Endometrium (tissue), 2 donors: ENCODE data around the gene RIPPLY2.
A peak's percentile ranks its signal among the peaks of the same experiment; 100 is the strongest.
"Not testable (repeated sequence)": the region's sequence is repeated elsewhere in the genome, so short reads cannot be mapped to it uniquely, and the experiment has no call there.

ENCODE experiments used
- FAIRE-seq: peaks from 2 replicates; lab custom pipeline; 2012; peaks lifted over from hg19 to GRCh38; lab: Jason Lieb, UNC
- donor health status: control.
- donor health status: control.

Gene RIPPLY2, protein sequence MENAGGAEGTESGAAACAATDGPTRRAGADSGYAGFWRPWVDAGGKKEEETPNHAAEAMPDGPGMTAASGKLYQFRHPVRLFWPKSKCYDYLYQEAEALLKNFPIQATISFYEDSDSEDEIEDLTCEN

DNA sequence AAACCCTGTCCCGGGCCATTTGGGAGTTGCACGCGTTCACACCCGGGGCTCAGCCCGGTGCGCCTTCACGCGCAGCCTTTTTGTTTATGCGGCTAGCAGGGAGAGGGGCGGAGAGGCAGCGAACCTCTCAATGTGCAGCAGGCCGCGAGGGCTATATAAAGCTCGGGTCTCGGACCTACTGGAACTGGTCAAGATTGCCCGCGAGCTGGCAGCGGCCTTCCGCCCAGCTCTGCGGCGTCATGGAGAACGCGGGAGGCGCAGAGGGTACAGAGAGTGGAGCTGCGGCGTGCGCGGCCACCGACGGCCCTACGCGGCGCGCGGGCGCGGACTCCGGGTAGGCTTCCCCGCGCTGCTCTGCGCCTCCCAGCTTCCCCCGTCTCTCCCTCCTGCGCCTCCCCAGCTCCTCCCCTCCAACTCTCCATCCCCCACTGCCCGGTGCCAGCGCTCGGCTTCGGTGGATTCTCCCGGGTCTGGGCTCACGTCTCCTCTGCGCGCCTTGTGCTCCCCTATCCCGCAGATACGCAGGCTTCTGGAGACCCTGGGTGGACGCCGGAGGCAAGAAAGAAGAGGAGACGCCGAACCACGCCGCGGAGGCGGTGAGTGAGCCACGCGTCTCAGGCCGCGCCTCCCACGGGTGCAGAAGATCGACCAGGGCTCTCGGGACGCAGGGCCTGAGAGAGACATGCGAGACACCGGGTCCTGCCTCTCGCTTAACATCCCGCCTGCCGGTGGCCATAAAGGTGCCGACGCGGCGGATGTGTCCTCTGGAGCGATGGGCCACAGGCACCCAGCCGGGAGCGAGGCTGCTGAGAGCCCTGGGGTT lies at the start of gene RIPPLY2:
TSS of gene RIPPLY2 (plus strand) at position 183 of the 823 bp plus-strand sequence. CDS start at position 240, 57 bp downstream.
- no peak for FAIRE-seq

DNA sequence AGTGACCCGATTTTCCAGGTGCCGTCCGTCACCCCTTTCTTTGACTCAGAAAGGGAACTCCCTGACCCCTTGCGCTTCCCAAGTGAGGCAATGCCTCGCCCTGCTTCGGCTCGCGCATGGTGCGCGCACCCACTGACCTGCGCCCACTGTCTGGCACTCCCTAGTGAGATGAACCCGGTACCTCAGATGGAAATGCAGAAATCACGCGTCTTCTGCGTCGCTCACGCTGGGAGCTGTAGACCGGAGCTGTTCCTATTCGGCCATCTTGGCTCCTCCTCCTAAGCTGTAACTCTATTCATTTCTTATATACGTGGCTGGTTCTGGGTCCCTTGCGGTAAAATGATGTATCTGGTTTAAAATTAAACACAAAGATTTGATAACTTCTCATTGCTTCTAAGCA lies 49.7 kb upstream of the RIPPLY2 start:
- FAIRE-seq = not testable (repeated sequence)

- FAIRE-seq = no peak
Observed at GRCh38 chr6:83804886-83805285, 48.3 kb upstream of the RIPPLY2 start.

DNA sequence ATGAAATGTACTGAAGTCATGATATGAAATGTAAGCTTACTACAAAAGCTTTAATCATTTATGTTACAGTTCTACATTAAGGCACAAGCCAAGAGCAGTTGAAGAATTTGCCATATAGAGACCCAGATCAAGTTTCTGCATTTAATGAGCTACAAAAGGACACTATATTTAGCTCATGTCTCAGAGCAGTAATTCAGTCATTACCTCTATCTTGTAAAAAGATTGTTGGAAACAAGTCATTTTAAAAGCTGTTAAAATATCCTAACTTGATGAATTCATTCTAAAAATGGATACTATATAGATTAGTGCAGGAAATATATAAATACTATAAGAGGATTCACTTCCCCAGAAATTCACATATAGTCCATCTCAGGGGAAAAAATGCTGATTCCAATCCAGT lies 45.2 kb upstream of the RIPPLY2 start:
- no peak for FAIRE-seq

DNA sequence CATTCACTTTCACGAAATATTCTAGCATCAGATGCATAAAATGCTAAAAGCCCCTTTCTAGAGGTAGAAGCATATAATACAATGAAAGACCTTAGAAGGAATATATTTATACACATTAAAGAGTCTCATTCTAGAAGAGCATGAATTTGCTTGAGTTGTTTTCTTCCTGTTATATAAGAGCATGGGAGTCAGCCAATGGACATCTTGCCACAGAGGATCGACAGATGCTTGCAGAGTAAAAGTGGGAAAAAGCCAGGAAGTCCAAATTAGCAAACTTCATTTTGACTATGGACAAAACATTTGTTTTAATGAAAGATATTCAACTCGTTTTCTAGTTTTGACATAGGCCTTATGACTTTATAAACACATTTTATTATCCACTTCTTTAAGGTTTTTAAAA lies 44.2 kb upstream of the RIPPLY2 start:
- FAIRE-seq = no peak

DNA sequence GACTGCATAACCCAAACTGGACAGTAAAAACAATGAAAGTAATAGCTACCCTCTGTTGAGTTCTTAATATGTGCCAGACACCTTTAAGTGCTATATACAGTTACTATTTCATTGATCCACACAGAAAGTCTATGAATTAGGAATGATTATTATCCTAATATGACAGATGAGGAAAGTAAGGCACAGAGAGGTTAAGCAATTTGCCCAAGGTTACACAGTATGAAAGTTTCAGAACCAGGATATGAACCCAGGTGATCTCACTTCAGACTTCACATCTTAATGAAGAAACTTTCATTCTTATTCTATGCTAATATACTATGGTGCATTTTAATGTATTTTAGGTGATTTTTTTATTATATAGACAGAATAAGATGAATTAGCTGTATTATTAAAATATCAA lies 40.6 kb upstream of the RIPPLY2 start:
- FAIRE-seq = no peak

DNA sequence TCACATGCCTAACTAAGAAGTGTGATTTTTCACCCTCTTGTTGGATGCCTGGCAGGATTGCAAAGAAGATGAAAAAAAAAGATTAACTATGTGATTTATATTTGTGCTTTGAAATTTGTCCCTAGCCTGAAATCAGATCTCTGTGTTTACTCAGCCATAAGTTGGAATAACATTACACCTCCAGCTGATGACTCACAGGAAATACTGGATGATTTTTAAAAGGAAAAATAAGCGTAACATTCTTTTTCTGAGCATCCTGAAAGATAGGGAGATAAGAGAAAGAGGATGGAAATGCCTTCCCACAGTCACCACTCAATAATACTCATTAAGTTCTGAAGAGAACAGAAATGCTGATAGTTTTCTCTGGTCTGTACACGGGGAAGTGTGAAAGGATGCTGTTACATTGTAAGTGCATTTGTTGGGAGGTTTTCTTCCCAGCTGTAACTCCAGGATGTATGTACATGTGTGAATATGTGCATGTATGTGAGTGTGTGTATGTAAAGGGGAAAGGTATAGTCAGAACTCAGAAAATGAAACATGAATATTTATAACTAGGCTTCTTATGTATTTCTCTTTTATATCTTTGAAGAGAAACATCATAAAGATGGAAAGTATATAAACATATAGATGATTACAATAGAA lies 37.4 kb upstream of the RIPPLY2 start:
- FAIRE-seq = no peak

DNA sequence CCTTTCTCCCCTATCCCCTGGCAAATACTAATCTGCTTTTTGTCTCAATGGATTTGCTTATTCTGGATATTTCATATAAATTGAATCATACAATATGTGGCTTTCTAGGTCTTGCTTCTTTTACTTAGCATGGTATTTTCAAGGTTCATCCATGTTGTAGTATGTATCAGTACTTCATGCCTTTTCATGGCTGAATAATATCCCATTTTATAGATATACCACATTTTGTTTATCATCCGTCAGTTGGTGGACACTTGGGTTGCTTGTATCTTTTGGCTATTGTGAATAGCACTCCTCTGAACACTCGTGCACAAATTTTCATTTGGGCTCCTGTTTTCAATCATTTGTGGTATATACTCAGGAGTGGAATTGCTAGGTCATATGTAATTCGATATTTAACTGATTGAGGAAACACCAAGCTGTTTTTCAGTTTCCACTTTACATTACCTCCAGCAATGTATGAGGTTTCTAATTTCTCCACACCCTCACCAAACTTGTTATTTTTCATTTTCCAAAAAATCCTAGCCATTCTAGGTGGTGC lies 30.5 kb upstream of the RIPPLY2 start:
- FAIRE-seq = no peak

- FAIRE-seq = peak; percentile 23
Observed at GRCh38 chr6:83824388-83824801, 28.8 kb upstream of the RIPPLY2 start.

DNA sequence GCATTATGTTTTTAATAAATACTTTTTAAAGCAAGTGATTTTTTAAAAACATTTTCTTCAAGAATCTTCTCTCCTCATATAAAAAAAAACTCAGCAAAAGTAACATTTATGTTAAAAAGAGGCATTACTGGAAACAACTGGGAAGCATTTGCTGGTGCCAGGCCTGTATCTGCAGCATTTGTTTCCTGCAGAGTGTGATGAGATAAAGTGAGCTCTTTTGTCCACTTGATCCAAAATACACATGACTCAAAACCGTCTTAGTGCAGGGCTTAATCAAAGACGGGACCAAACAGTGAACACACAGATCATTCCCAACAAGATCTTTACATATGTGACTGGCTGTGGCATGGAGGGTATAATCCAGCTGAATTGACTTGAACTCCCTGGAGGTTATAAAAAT lies 28.3 kb upstream of the RIPPLY2 start:
- FAIRE-seq = no peak

- FAIRE-seq = no peak
Observed at GRCh38 chr6:83827050-83827449, 26.1 kb upstream of the RIPPLY2 start.

- no peak for FAIRE-seq
Observed at GRCh38 chr6:83838727-83839126, 14.4 kb upstream of the RIPPLY2 start.

DNA sequence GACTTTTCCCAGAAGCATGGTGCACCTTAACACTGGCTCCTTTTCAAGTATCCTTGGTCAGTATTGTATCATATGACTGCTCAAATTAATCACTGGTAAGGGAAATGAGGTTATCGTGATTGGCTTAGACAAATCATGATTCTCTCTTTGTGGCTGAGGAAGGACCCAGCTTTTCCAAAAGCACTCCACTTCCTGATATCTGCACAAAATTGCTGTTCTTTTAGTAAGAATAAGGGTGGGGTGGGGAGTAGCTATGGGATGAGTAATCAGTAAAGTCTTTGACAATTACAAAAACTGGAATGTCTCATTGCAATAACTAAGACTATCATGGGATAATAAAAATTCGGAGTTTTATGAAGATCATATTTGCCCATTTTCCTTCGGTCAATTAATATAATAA lies 9.0 kb upstream of the RIPPLY2 start:
- no peak for FAIRE-seq

DNA sequence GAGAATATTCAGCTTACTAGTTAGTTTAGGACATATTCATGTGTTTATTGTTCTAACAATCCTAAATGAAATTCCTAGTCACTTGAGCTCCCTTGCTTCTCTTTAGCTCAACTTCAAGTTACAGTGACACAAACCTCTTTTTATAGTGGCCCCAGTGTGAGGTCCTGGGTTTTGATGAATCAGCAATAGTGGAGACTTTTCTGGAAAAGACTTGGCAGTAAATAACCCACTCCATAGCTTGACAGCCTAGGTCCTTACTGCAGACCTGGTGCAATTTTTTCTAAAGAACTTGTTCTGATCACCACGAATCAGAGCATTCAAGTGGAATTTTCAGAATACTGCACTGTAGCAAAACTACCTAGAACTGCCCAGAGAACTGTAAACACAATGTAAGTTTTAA lies 6.9 kb upstream of the RIPPLY2 start:
- no peak for FAIRE-seq

DNA sequence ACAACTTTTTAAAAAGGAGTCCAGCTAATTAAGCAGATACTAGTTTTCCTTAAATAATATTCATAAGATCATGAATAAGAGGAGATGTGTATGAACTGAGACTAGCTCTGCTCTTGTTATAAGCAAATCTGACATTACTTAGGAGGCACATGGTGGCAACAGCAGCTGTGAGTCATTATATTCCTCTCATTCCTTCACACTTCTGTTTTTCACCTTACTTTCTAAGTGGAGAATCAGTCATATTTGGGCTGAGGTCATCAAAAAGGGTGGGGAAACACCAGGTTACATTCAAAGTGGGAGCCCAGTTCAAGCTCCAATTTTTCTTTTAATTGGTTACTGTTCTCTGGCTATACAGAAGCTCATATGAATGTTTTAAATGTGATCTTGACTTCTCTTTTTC lies 6.0 kb upstream of the RIPPLY2 start:
- no peak for FAIRE-seq

- FAIRE-seq = no peak
Observed at GRCh38 chr6:83849127-83849526, 4.0 kb upstream of the RIPPLY2 start.

GRCh38 chr6:83849610-83850009 lies 3.5 kb upstream of the RIPPLY2 start:
- no peak for FAIRE-seq

- no peak for FAIRE-seq
Observed at GRCh38 chr6:83852528-83853177, 507 bp upstream of the RIPPLY2 start.

- no peak for FAIRE-seq
Observed at GRCh38 chr6:83854001-83854501, 891 bp downstream of the RIPPLY2 start.

GRCh38 chr6:83854766-83855165 lies 1.6 kb downstream of the RIPPLY2 start:
- FAIRE-seq = no peak

GRCh38 chr6:83859410-83860358 lies 6.5 kb downstream of the RIPPLY2 start, which contains the start of gene CYB5R4:
TSS of gene CYB5R4 (plus strand) at chr6:83859689. CDS start at chr6:83859783, 94 bp downstream.
- peak; percentile 94 for FAIRE-seq
